T-cell (primary cell): ENCODE data around the gene CPTP. TPM values are rescaled to one million over a fixed set of nuclear protein-coding genes. Genes with fewer than 3 reads are reported as not detected.

ENCODE experiments used
- ATAC-seq, 4 experiments: fragments of 200-7000 bp in 3 of 4; fragments of 150-1000 bp in 1 of 4; cut with Tn5 transposase; replicated peaks in 1 of 4; 1 replicate in 3 of 4; 2 replicates in 1 of 4; pipeline ENCODE4 v1.10.0; 2021; ENCODE audit warnings: moderate library complexity in 3 of 4, mild to moderate bottlenecking in 2 of 4, moderate number of reproducible peaks in 1 of 4
- CTCF ChIA-PET, 2 donors: fragments of 300-600 bp; sonication (Branson Sonifier 250); formaldehyde crosslinking; loops; one replicate each; lab custom pipeline; 2022; ENCODE audit warnings: antibody characterized with exemption in 2 of 2; lab: Charles Lee
- POLR2A ChIA-PET, 2 donors: fragments of 300-600 bp; sonication (Branson Sonifier 250); formaldehyde crosslinking; loops; one replicate each; lab custom pipeline; 2022; ENCODE audit warnings: antibody characterized with exemption in 2 of 2; lab: Charles Lee
- DNase-seq, 35 experiments: peaks; one replicate each; pipeline versions ENCODE4 v3.0.0 to v3.0.0-alpha.2; 2013 to 2023
- H3K27ac ChIP-seq: one replicate; pipeline ENCODE4 v1.5.1; 2013; ENCODE audit warnings: low read length
- H3K27me3 ChIP-seq, 2 experiments: replicated peaks in 1 of 2; 1 replicate in 1 of 2; 2 replicates in 1 of 2; pipeline versions ENCODE4 v1.6.1 to v1.7.0; 2013; ENCODE audit warnings: low read length in 1 of 2, mixed read lengths in 1 of 2; ENCODE audit not compliant: control insufficient read depth in 2 of 2, insufficient read depth in 2 of 2; ENCODE audit errors: extremely low read depth in 1 of 2
- H3K36me3 ChIP-seq, 2 donors: 1 replicate in 1 of 2; 2 replicates in 1 of 2; pipeline versions ENCODE4 v1.6.1 to v1.7.0; 2013; ENCODE audit warnings: low read length in 1 of 2; ENCODE audit not compliant: control insufficient read depth in 2 of 2, insufficient read depth in 1 of 2; ENCODE audit errors: extremely low read depth in 1 of 2
- H3K4me1 ChIP-seq, 2 experiments: 1 replicate in 1 of 2; 2 replicates in 1 of 2; pipeline versions ENCODE4 v1.6.1 to v1.7.0; 2013; ENCODE audit warnings: low read length in 2 of 2, mixed read lengths in 1 of 2; ENCODE audit not compliant: insufficient read depth in 2 of 2, control insufficient read depth in 1 of 2; ENCODE audit errors: extremely low read depth in 1 of 2
- H3K4me3 ChIP-seq, 2 donors: 1 replicate in 1 of 2; 2 replicates in 1 of 2; pipeline versions ENCODE4 v1.5.1 to v1.7.0; 2013; ENCODE audit warnings: mild to moderate bottlenecking in 2 of 2, low read length in 1 of 2, moderate library complexity in 1 of 2; ENCODE audit not compliant: control insufficient read depth in 1 of 2; ENCODE audit errors: extremely low read depth in 1 of 2
- H3K9me3 ChIP-seq: 2 replicates; pipeline ENCODE4 v1.7.0; 2013
- H3K27ac Mint-ChIP-seq, 2 donors: one replicate each; pipeline ENCODE4 v1.8.0; 2020 to 2021; ENCODE audit warnings: mild to moderate bottlenecking in 2 of 2, mixed read lengths in 2 of 2
- H3K27me3 Mint-ChIP-seq, 2 donors: one replicate each; pipeline ENCODE4 v1.8.0; 2021 to 2022; ENCODE audit warnings: mixed read lengths in 2 of 2
- H3K36me3 Mint-ChIP-seq: one replicate; pipeline ENCODE4 v1.8.0; 2021; ENCODE audit warnings: mixed read lengths
- H3K4me1 Mint-ChIP-seq, 3 donors: one replicate each; pipeline ENCODE4 v1.8.0; 2020 to 2022; ENCODE audit warnings: mixed read lengths in 3 of 3, mild to moderate bottlenecking in 1 of 3
- H3K4me3 Mint-ChIP-seq, 3 donors: one replicate each; pipeline ENCODE4 v1.8.0; 2020 to 2022; ENCODE audit warnings: mild to moderate bottlenecking in 3 of 3, mixed read lengths in 3 of 3, moderate library complexity in 3 of 3
- H3K9me3 Mint-ChIP-seq, 3 donors: one replicate each; pipeline ENCODE4 v1.8.0; 2020 to 2022; ENCODE audit warnings: mixed read lengths in 3 of 3
- WGBS: methylation state at CpG from one replicate; pipeline ENCODE4 v1.1.5; 2013; ENCODE audit warnings: missing lambda C conversion rate; ENCODE audit not compliant: insufficient coverage; 5-methylcytosine and 5-hydroxymethylcytosine counted together
- total RNA-seq, 35 experiments: library from RNA in 6 of 35; stranded (reverse) in 6 of 35; fragments of 120-200 nt in 1 of 35; gene quantifications; one replicate each; pipeline versions ENCODE4 v1.2.1 to v1.2.4 and lab custom pipeline; 2013 to 2026

The CPTP gene
- total RNA-seq, 5 donors from 2014 or later (not counting 1 experiment from before 2014, with no cell fraction given) = 15.8 to 35.8 (median 29.9) TPM

GRCh38 chr1:1373051-1373814 lies 48.6 kb downstream of the CPTP start:
- ATAC-seq = no peak
- Histone ChIP-seq H3K36me3 (peaks cover 0 to 4% of the 10 kb centered on the region in 2 donors), H3K27me3 (no peaks in the 10 kb centered on the region), H3K27ac (no peak overlapping the region), H3K9me3 (no peaks in the 10 kb centered on the region), H3K4me3 (no peak overlapping the region), H3K4me1 (peaks cover 15 to 51% of the 10 kb centered on the region in 2 experiments)
- CTCF ChIA-PET = interaction anchor here in 1 of 2 donors (1.2 kb wide), 1 partner anchor 26 kb away, joined by 4 read pairs; the partner anchor contains the start of gene CCNL2
- peak overlapping the region; percentile 83 to 91 (median 88) for H3K4me3 Mint-ChIP-seq
- no peaks in the 10 kb centered on the region for H3K36me3 Mint-ChIP-seq
- peaks cover 0 to 41% (median 23%) of the 10 kb centered on the region in 3 donors for H3K4me1 Mint-ChIP-seq
- H3K9me3 Mint-ChIP-seq = no peaks in the 10 kb centered on the region
- POLR2A ChIA-PET = no interaction called here
- no peak for DNase-seq
- H3K27ac Mint-ChIP-seq = peak overlapping the region in 1 of 2 donors; percentile 76
- H3K27me3 Mint-ChIP-seq = no peaks in the 10 kb centered on the region
- 95% methylated on average over 22 of the region's 26 CpGs for WGBS

- ATAC-seq (no peak), DNase-seq (peak in 1 of 35 experiments; percentile 14)
- peak overlapping the region; percentile 43 to 79 for H3K27ac Mint-ChIP-seq
- Histone ChIP-seq H3K27ac (peak overlapping the region; percentile 91), H3K4me3 (peak overlapping the region; percentile 71 to 76), H3K36me3 (peaks cover 0 to 4% of the 10 kb centered on the region in 2 donors), H3K4me1 (peaks cover 15 to 51% of the 10 kb centered on the region in 2 experiments), H3K27me3 (no peaks in the 10 kb centered on the region), H3K9me3 (no peaks in the 10 kb centered on the region)
- WGBS = 69% methylated on average over 49 of the region's 52 CpGs
- peaks cover 0 to 41% (median 23%) of the 10 kb centered on the region in 3 donors for H3K4me1 Mint-ChIP-seq
- H3K4me3 Mint-ChIP-seq = peak overlapping the region; percentile 83 to 91 (median 88)
- CTCF ChIA-PET = interaction anchor here in 1 of 2 donors (1.2 kb wide), 1 partner anchor 25 kb away, joined by 4 read pairs; the partner anchor contains the start of gene CCNL2
- POLR2A ChIA-PET = no interaction called here
- H3K36me3 Mint-ChIP-seq = no peaks in the 10 kb centered on the region
- no peaks in the 10 kb centered on the region for H3K27me3 Mint-ChIP-seq
- no peaks in the 10 kb centered on the region for H3K9me3 Mint-ChIP-seq
Observed at GRCh38 chr1:1373815-1374588, 49.4 kb downstream of the CPTP start.

- H3K4me1 Mint-ChIP-seq = peaks cover 0 to 41% (median 23%) of the 10 kb centered on the region in 3 donors
- H3K4me3 Mint-ChIP-seq = peak overlapping the region; percentile 83 to 91 (median 88)
- CTCF ChIA-PET = interaction anchor here in 1 of 2 donors (1.2 kb wide), 3 partner anchors 24 to 33 kb away, joined by 3 to 4 read pairs (median 4); partner anchors contain the start of gene CCNL2
- H3K27me3 Mint-ChIP-seq = no peaks in the 10 kb centered on the region
- H3K36me3 ChIP-seq = peaks cover 0 to 4% of the 10 kb centered on the region in 2 donors
- peak overlapping the region; percentile 91 for H3K27ac ChIP-seq
- ATAC-seq = no peak
- peaks cover 15 to 51% of the 10 kb centered on the region in 2 experiments for H3K4me1 ChIP-seq
- H3K27ac Mint-ChIP-seq = peak overlapping the region in 1 of 2 donors; percentile 79
- no peaks in the 10 kb centered on the region for H3K9me3 ChIP-seq
- H3K36me3 Mint-ChIP-seq = no peaks in the 10 kb centered on the region
- H3K4me3 ChIP-seq = peak overlapping the region; percentile 71 to 76
- peak in 1 of 35 experiments; percentile 24 for DNase-seq
- H3K27me3 ChIP-seq = no peaks in the 10 kb centered on the region
- WGBS = under 1% methylated on average over 24 of the region's 24 CpGs
- no peaks in the 10 kb centered on the region for H3K9me3 Mint-ChIP-seq
- POLR2A ChIA-PET = interaction anchor here in 1 of 2 donors (0.5 to 1.2 kb wide), 2 partner anchors 24 to 28 kb away, joined by 4 read pairs; partner anchors contain the start of gene CCNL2
Observed at GRCh38 chr1:1374589-1374928, 50.0 kb downstream of the CPTP start.

GRCh38 chr1:1374929-1375662 lies 50.5 kb downstream of the CPTP start, which contains the start of gene AURKAIP1:
TSS of gene AURKAIP1 (minus strand) at chr1:1375207. CDS start at chr1:1374756, 451 bp downstream.
- WGBS = under 1% methylated on average over 73 of the region's 85 CpGs
- Mint-ChIP-seq H3K27me3 (no peaks in the 10 kb centered on the region), H3K27ac (peak within 1 kb of the TSS; percentile 91 to 93), H3K4me3 (peak within 1 kb of the TSS; percentile 83 to 91 (median 88)), H3K4me1 (peaks cover 0 to 39% (median 23%) of the 10 kb centered on the region in 3 donors), H3K36me3 (no peaks in the 10 kb centered on the region), H3K9me3 (no peaks in the 10 kb centered on the region)
- Histone ChIP-seq H3K27me3 (no peaks in the 10 kb centered on the region), H3K36me3 (peaks cover 0 to 4% of the 10 kb centered on the region in 2 donors), H3K9me3 (no peaks in the 10 kb centered on the region), H3K4me1 (peaks cover 15 to 51% of the 10 kb centered on the region in 2 experiments), H3K27ac (peak within 1 kb of the TSS; percentile 91), H3K4me3 (peak within 1 kb of the TSS; percentile 71 to 76)
- POLR2A ChIA-PET = interaction anchor here (0.5 to 1.2 kb wide), 7 partner anchors 11 to 510 kb away, joined by 3 to 9 read pairs (median 4); partner anchors contain the start of gene CCNL2 (in 1 of the 2)
- CTCF ChIA-PET = interaction anchor here in 1 of 2 donors (0.7 to 1.2 kb wide), 6 partner anchors 24 to 1019 kb away, joined by 3 to 8 read pairs (median 4); partner anchors contain the start of gene CCNL2
- DNase-seq (peak; percentile 86 to 99 (median 94)), ATAC-seq (peak; percentile 72 to 86 (median 84))

- Histone ChIP-seq H3K9me3 (no peaks in the 10 kb centered on the region), H3K4me1 (peaks cover 6 to 38% of the 10 kb centered on the region in 2 experiments), H3K27me3 (peaks cover 0 to 3% of the 10 kb centered on the region in 2 experiments), H3K36me3 (peaks cover 8 to 10% of the 10 kb centered on the region in 2 donors), H3K27ac (no peak overlapping the region), H3K4me3 (no peak overlapping the region)
- ATAC-seq (no peak), DNase-seq (no peak)
- H3K9me3 Mint-ChIP-seq = no peaks in the 10 kb centered on the region
- WGBS = 98% methylated on average over 6 of the region's 10 CpGs
- POLR2A ChIA-PET = interaction anchor here in 1 of 2 donors (0.6 kb wide), 1 partner anchor 28 kb away, joined by 3 read pairs; no protein-coding TSS in a partner anchor
- H3K4me1 Mint-ChIP-seq = peaks cover 0 to 24% (median 16%) of the 10 kb centered on the region in 3 donors
- H3K36me3 Mint-ChIP-seq = no peaks in the 10 kb centered on the region
- H3K27ac Mint-ChIP-seq = peak overlapping the region in 1 of 2 donors; percentile 49
- H3K27me3 Mint-ChIP-seq = no peaks in the 10 kb centered on the region
- H3K4me3 Mint-ChIP-seq = peak overlapping the region; percentile 50 to 88 (median 50)
- CTCF ChIA-PET = no interaction called here
Observed at GRCh38 chr1:1376551-1377226, 52.1 kb downstream of the CPTP start.
